ENCODE results near the gene LDLRAD4. TPM values are rescaled to one million over a fixed set of nuclear protein-coding genes. Genes with fewer than 3 reads are reported as not detected.

LDLRAD4 gene
- total and polyA plus RNA-seq, 8 donors = 2.0 to 47.9 (median 9.0) TPM

GRCh38 chr18:13397504-13398163, 179.1 kb downstream of the LDLRAD4 start:
- intact Hi-C loops (cut with DNase I; ENCODE audit: low total_unique reads) = no loop called here

GRCh38 chr18:13398631-13399030, 180.1 kb downstream of the LDLRAD4 start:
- no peaks in the 10 kb centered on the region for H3K4me1 ChIP-seq
- H3K27me3 ChIP-seq = no peaks in the 10 kb centered on the region
- no peak for DNase-seq
- TF ChIP-seq POLR2AphosphoS5 (IDR thresholded peaks at IDR 0.05) (no peak), POLR2A (IDR thresholded peaks at IDR 0.05) (no peak), EP300 (IDR thresholded peaks at IDR 0.05) (no peak)
- TF ChIP-seq, protein P1, sequence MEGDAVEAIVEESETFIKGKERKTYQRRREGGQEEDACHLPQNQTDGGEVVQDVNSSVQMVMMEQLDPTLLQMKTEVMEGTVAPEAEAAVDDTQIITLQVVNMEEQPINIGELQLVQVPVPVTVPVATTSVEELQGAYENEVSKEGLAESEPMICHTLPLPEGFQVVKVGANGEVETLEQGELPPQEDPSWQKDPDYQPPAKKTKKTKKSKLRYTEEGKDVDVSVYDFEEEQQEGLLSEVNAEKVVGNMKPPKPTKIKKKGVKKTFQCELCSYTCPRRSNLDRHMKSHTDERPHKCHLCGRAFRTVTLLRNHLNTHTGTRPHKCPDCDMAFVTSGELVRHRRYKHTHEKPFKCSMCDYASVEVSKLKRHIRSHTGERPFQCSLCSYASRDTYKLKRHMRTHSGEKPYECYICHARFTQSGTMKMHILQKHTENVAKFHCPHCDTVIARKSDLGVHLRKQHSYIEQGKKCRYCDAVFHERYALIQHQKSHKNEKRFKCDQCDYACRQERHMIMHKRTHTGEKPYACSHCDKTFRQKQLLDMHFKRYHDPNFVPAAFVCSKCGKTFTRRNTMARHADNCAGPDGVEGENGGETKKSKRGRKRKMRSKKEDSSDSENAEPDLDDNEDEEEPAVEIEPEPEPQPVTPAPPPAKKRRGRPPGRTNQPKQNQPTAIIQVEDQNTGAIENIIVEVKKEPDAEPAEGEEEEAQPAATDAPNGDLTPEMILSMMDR (IDR thresholded peaks at IDR 0.05) = no peak
- intact Hi-C loops (cut with DNase I; ENCODE audit: low total_unique reads) = no loop called here
- no peak overlapping the region for H3K4me3 ChIP-seq
- no peaks in the 10 kb centered on the region for H3K9me3 ChIP-seq
- peaks cover 0 to 9% (median 0%) of the 10 kb centered on the region in 4 donors for H3K36me3 ChIP-seq
- WGBS, 5 donors = 81 to 91% (median 88%) methylated on average over 9 to 11 of the region's 11 CpGs
- no peak overlapping the region for H3K27ac ChIP-seq

More at GRCh38 chr18:13397504-13398163, 179.1 kb downstream of the LDLRAD4 start:
- H3K27me3 ChIP-seq = no peaks in the 10 kb centered on the region
- peaks cover 0 to 9% (median 0%) of the 10 kb centered on the region in 4 donors for H3K36me3 ChIP-seq
- no peaks in the 10 kb centered on the region for H3K9me3 ChIP-seq
- 54 to 78% (median 67%) methylated on average over 16 of the region's 16 CpGs for WGBS, 5 donors
- H3K27ac ChIP-seq = no peak overlapping the region
- DNase-seq = no peak
- TF ChIP-seq POLR2AphosphoS5 (IDR thresholded peaks at IDR 0.05) (no peak), EP300 (IDR thresholded peaks at IDR 0.05) (no peak), POLR2A (IDR thresholded peaks at IDR 0.05) (no peak)
- TF ChIP-seq, protein P1 (IDR thresholded peaks at IDR 0.05) = no peak
- no peaks in the 10 kb centered on the region for H3K4me1 ChIP-seq
- no peak overlapping the region for H3K4me3 ChIP-seq

DNA sequence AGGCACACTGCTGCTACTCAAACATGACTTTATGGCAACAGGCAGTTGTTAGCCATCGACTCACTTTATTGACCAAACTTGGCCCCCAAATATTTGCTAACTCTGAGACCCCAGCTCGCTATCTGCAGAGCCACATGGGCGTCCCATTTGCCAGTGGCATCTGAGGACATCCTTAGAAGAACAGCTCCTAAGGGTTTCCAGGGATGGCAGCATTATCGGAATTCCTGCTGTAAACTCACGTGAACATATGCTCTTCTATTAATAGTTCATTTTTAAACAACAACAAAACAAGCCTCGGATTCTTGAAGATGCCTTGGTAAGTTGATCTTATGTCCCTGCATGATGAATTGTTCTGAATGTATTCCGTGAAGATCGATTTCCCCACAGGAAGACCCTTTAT, 181.0 kb downstream of the LDLRAD4 start:
- peaks cover 0 to 13% (median 0%) of the 10 kb centered on the region in 4 donors for H3K36me3 ChIP-seq
- no peaks in the 10 kb centered on the region for H3K27me3 ChIP-seq
- 56 to 72% (median 65%) methylated on average over 8 of the region's 8 CpGs for WGBS, 5 donors
- no peak for TF ChIP-seq POLR2A (IDR thresholded peaks at IDR 0.05)
- TF ChIP-seq EP300 (IDR thresholded peaks at IDR 0.05) = no peak
- TF ChIP-seq POLR2AphosphoS5 (IDR thresholded peaks at IDR 0.05) = no peak
- TF ChIP-seq, protein P1 (IDR thresholded peaks at IDR 0.05) = no peak
- no peak overlapping the region for H3K4me3 ChIP-seq
- no peaks in the 10 kb centered on the region for H3K9me3 ChIP-seq
- no peak for DNase-seq
- intact Hi-C loops (cut with DNase I; ENCODE audit: low total_unique reads) = no loop called here
- H3K4me1 ChIP-seq = no peaks in the 10 kb centered on the region
- no peak overlapping the region for H3K27ac ChIP-seq

DNA sequence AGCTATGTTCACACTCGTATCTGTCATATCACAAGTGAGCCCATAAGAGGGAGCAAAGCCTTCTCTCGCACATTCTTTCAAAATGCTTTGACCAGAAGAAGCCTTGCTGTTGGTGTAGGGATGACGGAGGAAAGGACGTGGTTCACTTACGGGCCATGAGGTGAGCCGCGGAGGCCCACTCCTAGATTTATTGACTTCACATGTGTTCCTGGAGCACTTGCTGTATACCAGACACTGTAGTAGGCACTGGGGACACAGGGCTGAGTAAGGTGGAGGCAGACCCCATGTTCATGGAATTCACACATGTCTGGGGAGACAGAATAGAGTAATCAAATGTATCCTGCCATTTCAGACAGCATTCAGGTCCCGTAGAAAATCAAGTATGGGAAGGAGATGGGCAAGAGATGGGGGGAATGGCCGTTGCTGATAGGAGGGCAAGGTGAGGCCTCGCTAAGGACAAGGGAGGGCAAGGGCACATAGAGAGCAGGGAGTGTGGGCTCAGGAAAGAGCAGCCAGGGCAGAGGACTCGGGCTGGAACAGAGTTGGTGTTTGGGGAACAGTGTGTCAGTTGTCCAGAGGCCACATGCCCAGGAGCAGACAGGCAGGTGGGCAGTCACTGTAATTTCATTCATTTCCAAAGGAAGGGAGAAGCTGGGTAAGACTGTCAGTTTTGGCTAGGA, 182.2 kb downstream of the LDLRAD4 start:
- Histone ChIP-seq H3K4me3 (no peak overlapping the region), H3K4me1 (no peaks in the 10 kb centered on the region), H3K27me3 (no peaks in the 10 kb centered on the region), H3K9me3 (no peaks in the 10 kb centered on the region), H3K27ac (no peak overlapping the region), H3K36me3 (peaks cover 0 to 13% (median 0%) of the 10 kb centered on the region in 4 donors)
- DNase-seq = no peak
- 92 to 95% (median 93%) methylated on average over 11 of the region's 11 CpGs for WGBS, 5 donors
- TF ChIP-seq POLR2A (IDR thresholded peaks at IDR 0.05) (no peak), EP300 (IDR thresholded peaks at IDR 0.05) (no peak), POLR2AphosphoS5 (IDR thresholded peaks at IDR 0.05) (no peak)
- TF ChIP-seq, protein P1 (IDR thresholded peaks at IDR 0.05) = no peak
- intact Hi-C loops (cut with DNase I; ENCODE audit: low total_unique reads) = no loop called here

Data from stomach (tissue), 9 donors.